IMR-90 (cell line): ENCODE data around the gene ACLY. TPM values are rescaled to one million over a fixed set of nuclear protein-coding genes. Genes with fewer than 3 reads are reported as not detected.
"Not testable (repeated sequence)": the region's sequence is repeated elsewhere in the genome, so short reads cannot be mapped to it uniquely, and the experiment has no call there.

ENCODE experiments used
- ATAC-seq: fragments of 200-7000 bp; cut with Tn5 transposase; 2 replicates; pipeline ENCODE4 v1.9.1; 2020; ENCODE audit warnings: low read depth, mild to moderate bottlenecking, moderate library complexity
- BruUV-seq: library from RNA; stranded (reverse); fragments of 400-500 nt; replicated peaks from 2 replicates; lab custom pipeline; 2021; lab: Mats Ljungman, UMichigan
- CTCF ChIA-PET: fragments of 300-600 bp; formaldehyde crosslinking; extraction: SDS; loops from one replicate; lab custom pipeline; 2021; ENCODE audit warnings: antibody characterized with exemption; lab: Yijun Ruan, JAX
- POLR2A ChIA-PET: fragments of 300-600 bp; sonication (Branson Sonifier 250); formaldehyde crosslinking; loops from one replicate; lab custom pipeline; 2022; ENCODE audit warnings: antibody characterized with exemption; ENCODE audit not compliant: unreplicated experiment; lab: Charles Lee
- DNase-seq: peaks from one replicate; pipeline ENCODE4 v3.0.0; 2013
- H2AFZ ChIP-seq: replicated peaks from 2 replicates; pipeline ENCODE3; 2013; ENCODE audit warnings: low read length, mild to moderate bottlenecking; ENCODE audit not compliant: poor library complexity
- H2AK5ac ChIP-seq: 2 replicates; pipeline ENCODE4 v1.6.1; 2013; ENCODE audit warnings: low read depth, low read length, inconsistent platforms
- H2AK9ac ChIP-seq: replicated peaks from 2 replicates; pipeline ENCODE3; 2013; ENCODE audit warnings: mild to moderate bottlenecking, low read depth, low read length, moderate library complexity; ENCODE audit not compliant: poor library complexity
- H2BK120ac ChIP-seq: 2 replicates; pipeline ENCODE4 v1.6.1; 2013; ENCODE audit warnings: low read depth, low read length, inconsistent platforms
- H2BK15ac ChIP-seq: 3 replicates; pipeline ENCODE4 v1.6.1; 2013; ENCODE audit warnings: low read depth, low read length, inconsistent platforms
- H2BK20ac ChIP-seq: 2 replicates; pipeline ENCODE4 v1.6.1; 2013; ENCODE audit warnings: low read depth, mild to moderate bottlenecking, inconsistent platforms, low read length, moderate library complexity
- H2BK5ac ChIP-seq: 2 replicates; pipeline ENCODE4 v1.6.1; 2013; ENCODE audit warnings: mild to moderate bottlenecking, low read depth, low read length, inconsistent platforms; ENCODE audit not compliant: poor library complexity, severe bottlenecking
- H3K14ac ChIP-seq: replicated peaks from 2 replicates; pipeline ENCODE4 v1.6.1; 2013; ENCODE audit warnings: low read depth, low read length, inconsistent platforms
- H3K18ac ChIP-seq: 2 replicates; pipeline ENCODE4 v1.6.1; 2013; ENCODE audit warnings: low read depth, low read length, control low read depth
- H3K23ac ChIP-seq: 2 replicates; pipeline ENCODE4 v1.6.1; 2013; ENCODE audit warnings: low read depth, low read length, inconsistent platforms
- H3K27ac ChIP-seq: 2 replicates; pipeline ENCODE4 v1.5.1; 2013; ENCODE audit warnings: mild to moderate bottlenecking, control low read depth, low read length; ENCODE audit not compliant: insufficient read depth
- H3K27me3 ChIP-seq: 2 replicates; pipeline ENCODE4 v1.6.1; 2013; ENCODE audit warnings: low read length; ENCODE audit not compliant: control insufficient read depth, insufficient read depth
- H3K36me3 ChIP-seq: 2 replicates; pipeline ENCODE4 v1.6.1; 2013; ENCODE audit warnings: low read length, mixed read lengths; ENCODE audit not compliant: control insufficient read depth, insufficient read depth
- H3K4ac ChIP-seq: 2 replicates; pipeline ENCODE4 v1.6.1; 2013; ENCODE audit warnings: low read depth, low read length, inconsistent platforms
- H3K4me1 ChIP-seq: 2 replicates; pipeline ENCODE4 v1.6.1; 2013; ENCODE audit warnings: low read length, mixed read lengths; ENCODE audit not compliant: control insufficient read depth, insufficient read depth
- H3K4me2 ChIP-seq: 2 replicates; pipeline ENCODE4 v1.6.1; 2013; ENCODE audit warnings: low read depth, mild to moderate bottlenecking, control low read depth, low read length, moderate library complexity
- H3K4me3 ChIP-seq: 2 replicates; pipeline ENCODE4 v1.5.1; 2013; ENCODE audit warnings: low read depth, mild to moderate bottlenecking, control low read depth, low read length, moderate library complexity; ENCODE audit not compliant: insufficient read depth
- H3K56ac ChIP-seq: 2 replicates; pipeline ENCODE4 v1.6.1; 2013; ENCODE audit warnings: low read length, inconsistent platforms; ENCODE audit not compliant: insufficient read depth; ENCODE audit errors: extremely low read depth
- H3K79me1 ChIP-seq, 2 experiments: 2 replicates each; pipeline ENCODE4 v1.6.1; 2013; ENCODE audit warnings: low read length in 2 of 2, inconsistent platforms in 1 of 2, low read depth in 1 of 2
- H3K9ac ChIP-seq: 2 replicates; pipeline ENCODE4 v1.6.1; 2013; ENCODE audit warnings: low read depth, low read length, control low read depth
- H3K9me1 ChIP-seq: 2 replicates; pipeline ENCODE4 v1.6.1; 2013; ENCODE audit warnings: low read length, inconsistent platforms; ENCODE audit not compliant: insufficient read depth
- H3K9me3 ChIP-seq: 2 replicates; pipeline ENCODE4 v1.6.1; 2013; ENCODE audit warnings: low read length; ENCODE audit not compliant: control insufficient read depth, insufficient read depth
- H4K20me1 ChIP-seq: 2 replicates; pipeline ENCODE4 v1.6.1; 2013; ENCODE audit warnings: low read length, inconsistent platforms; ENCODE audit not compliant: insufficient read depth
- H4K5ac ChIP-seq: 2 replicates; pipeline ENCODE4 v1.6.1; 2013; ENCODE audit warnings: mild to moderate bottlenecking, low read depth, low read length, control low read depth
- H4K8ac ChIP-seq, 2 experiments: 2 replicates each; pipeline ENCODE4 v1.6.1; 2013; ENCODE audit warnings: low read depth in 2 of 2, low read length in 2 of 2, control low read depth in 1 of 2, inconsistent platforms in 1 of 2
- H4K91ac ChIP-seq: 2 replicates; pipeline ENCODE4 v1.6.1; 2013; ENCODE audit warnings: low read depth, low read length, inconsistent platforms; ENCODE audit not compliant: insufficient read depth
- FOS ChIP-seq: fragments of 150-350 bp; IDR thresholded peaks from 2 replicates; pipeline ENCODE4 v1.6.1; 2016; ENCODE audit warnings: low read depth, low read length
- POLR2A ChIP-seq: IDR thresholded peaks from 2 replicates; pipeline ENCODE4 v1.6.1; 2012; ENCODE audit warnings: mild to moderate bottlenecking, low read depth, low read length
- RCOR1 ChIP-seq: IDR thresholded peaks from 2 replicates; pipeline ENCODE4 v1.6.1; 2012; ENCODE audit warnings: mild to moderate bottlenecking, low read length, improper control_type of control experiment; ENCODE audit not compliant: insufficient replicate concordance
- WGBS, 2 experiments: methylation state at CpG; one replicate each; pipeline versions ENCODE4 v1.1.5 to v1.1.7; 2013; ENCODE audit warnings: missing lambda C conversion rate in 2 of 2; ENCODE audit not compliant: insufficient read length in 1 of 2; ENCODE audit errors: extremely low coverage in 2 of 2; 5-methylcytosine and 5-hydroxymethylcytosine counted together
- dilution Hi-C: fragments of 300-500 bp; cut with HindIII; formaldehyde crosslinking; loops from one replicate; pipeline ENCODE4 v1.14.3; 2018; ENCODE audit warnings: low sequenced_read_pairs; ENCODE audit not compliant: unreplicated experiment
- in situ Hi-C: fragments of 300-500 bp; cut with MboI; formaldehyde crosslinking; loops from 3 replicates; pipeline ENCODE4 v1.14.3; 2019; ENCODE audit warnings: low sequenced_read_pairs, inconsistent platforms, mixed read lengths
- intact Hi-C: fragments of 100-400 bp; cut with micrococcal nuclease; formaldehyde crosslinking; loops from 2 replicates; pipeline ENCODE4 v1.10.0; 2022
- polyA plus RNA-seq, 3 experiments: library from polyadenylated mRNA; depleted of rRNA; stranded (reverse); fragments of >200 nt; gene quantifications; 2 replicates each; pipeline ENCODE4 v1.2.3, GENCODE V29; 2012; ENCODE audit warnings: low replicate concordance in 1 of 3
- total RNA-seq: library from RNA; depleted of rRNA; stranded (reverse); fragments of >200 nt; gene quantifications from 2 replicates; pipeline ENCODE4 v1.2.3, GENCODE V29; 2012

ACLY gene
- total and polyA plus RNA-seq, 2 of the 4 experiments (the other 2 are of a cell fraction) = 167 to 230 TPM

- Histone ChIP-seq H3K36me3 (peaks cover 3% of the 10 kb centered on the region), H4K91ac (no peak overlapping the region), H2BK20ac (no peak overlapping the region), H3K18ac (no peak overlapping the region), H2AK9ac (no peak overlapping the region), H3K4ac (no peak overlapping the region), H4K8ac (no peak overlapping the region), H2BK120ac (no peak overlapping the region), H2BK15ac (no peak overlapping the region), H2AFZ (no peak overlapping the region), H3K56ac (no peak overlapping the region), H3K9me1 (peaks cover 9% of the 10 kb centered on the region), H4K20me1 (no peaks in the 10 kb centered on the region), H3K27me3 (no peaks in the 10 kb centered on the region), H3K23ac (no peak overlapping the region), H3K27ac (no peak overlapping the region), H2BK5ac (no peak overlapping the region), H3K14ac (no peak overlapping the region), H4K5ac (no peak overlapping the region), H3K9ac (no peak overlapping the region), H3K79me1 (peaks cover 3 to 13% of the 10 kb centered on the region in 2 experiments; a peak in 2 of 4 replicates), H3K4me2 (no peak overlapping the region), H3K4me3 (no peak overlapping the region), H3K4me1 (no peaks in the 10 kb centered on the region; the same call in 1 of the 2 replicates), H2AK5ac (no peak overlapping the region), H3K9me3 (no peaks in the 10 kb centered on the region)
- in situ Hi-C loops (no loop called here), intact Hi-C loops (no loop called here), dilution Hi-C loops (no loop called here)
- no peak for TF ChIP-seq POLR2A
- no peak for TF ChIP-seq RCOR1
- TF ChIP-seq FOS = no peak
- no CpG with 5 or more reads among the region's 2 CpGs for WGBS, 2 experiments
- ChIA-PET POLR2A (no interaction called here), CTCF (interaction anchor here (0.7 kb wide), 1 partner anchor 140 kb away, joined by 4 read pairs; no protein-coding TSS in a partner anchor)
- BruUV-seq = no TSS peak
- DNase-seq (no peak), ATAC-seq (no peak)
Observed at GRCh38 chr17:41932816-41933389, 14.2 kb upstream of the ACLY start.

- H4K91ac ChIP-seq, H3K4me3 ChIP-seq, H4K8ac ChIP-seq, H2BK120ac ChIP-seq, H3K18ac ChIP-seq, H4K20me1 ChIP-seq, H2BK20ac ChIP-seq, H4K5ac ChIP-seq, H3K56ac ChIP-seq, H2BK15ac ChIP-seq, H2AK9ac ChIP-seq, DNase-seq, H3K4ac ChIP-seq, H2AK5ac ChIP-seq, H3K36me3 ChIP-seq, intact Hi-C loops, H3K9me1 ChIP-seq, H3K27me3 ChIP-seq, ATAC-seq, H3K27ac ChIP-seq, CTCF ChIA-PET, BruUV-seq, H2AFZ ChIP-seq, H3K4me2 ChIP-seq, H3K4me1 ChIP-seq, POLR2A ChIA-PET, H2BK5ac ChIP-seq, H3K23ac ChIP-seq, H3K14ac ChIP-seq, H3K9ac ChIP-seq, in situ Hi-C loops, dilution Hi-C loops, H3K9me3 ChIP-seq: not testable (repeated sequence)
- WGBS, 2 experiments = no CpG with 5 or more reads among the region's 4 CpGs
- peaks cover 3 to 13% of the 10 kb centered on the region in 2 experiments; a peak in 2 of 4 replicates for H3K79me1 ChIP-seq
Observed at GRCh38 chr17:41931715-41932114, 13.0 kb upstream of the ACLY start.
